Peyer's patch (tissue), 4 donors: ENCODE results near the gene ZNF613. TPM values are rescaled to one million over a fixed set of nuclear protein-coding genes. Genes with fewer than 3 reads are reported as not detected.
"Not testable (repeated sequence)": the region's sequence is repeated elsewhere in the genome, so short reads cannot be mapped to it uniquely, and the experiment has no call there.

ENCODE experiments used
- DNase-seq, 3 donors: peaks; one replicate each; pipeline ENCODE4 v3.0.0-alpha.2; 2017 to 2019
- H3K27ac ChIP-seq, 4 donors: fragments of 200-600 bp; sonication (generic); one replicate each; pipeline ENCODE4 v1.5.1; 2016 to 2019
- H3K27me3 ChIP-seq, 2 donors: fragments of 200-600 bp; sonication (generic); one replicate each; pipeline ENCODE4 v1.5.1; 2019
- H3K36me3 ChIP-seq, 3 donors: fragments of 200-600 bp; sonication (generic); one replicate each; pipeline ENCODE4 v1.5.1; 2016 to 2019
- H3K4me1 ChIP-seq, 4 donors: fragments of 200-600 bp; sonication (generic); one replicate each; pipeline ENCODE4 v1.5.1; 2016 to 2019
- H3K4me3 ChIP-seq, 4 donors: fragments of 200-600 bp; sonication (generic); 1 replicate in 3 of 4; 2 replicates in 1 of 4; pipeline ENCODE4 v1.5.1; 2016 to 2019; ENCODE audit warnings: mild to moderate bottlenecking in 1 of 4
- H3K9me3 ChIP-seq, 4 donors: fragments of 200-600 bp; sonication (generic); one replicate each; pipeline ENCODE4 v1.5.1; 2016 to 2019; ENCODE audit warnings: mild to moderate bottlenecking in 1 of 4
- POLR2A ChIP-seq, 2 donors: fragments of 450-650 bp; IDR thresholded peaks; one replicate each; pipeline ENCODE4 v1.5.1; 2017; ENCODE audit warnings: antibody characterized with exemption in 2 of 2, mild to moderate bottlenecking in 2 of 2, moderate library complexity in 2 of 2
- total RNA-seq, 4 donors: library from RNA; depleted of rRNA; stranded (reverse); fragments of >200 nt; gene quantifications; one replicate each; pipeline ENCODE4 v1.1.0, GENCODE V29; 2016
- TF ChIP-seq, protein P1 (sequence below), 6 experiments: fragments of 450-650 bp in 4 of 6; fragments of 200-600 bp in 2 of 6; sonication (generic) in 1 of 6; IDR thresholded peaks; one replicate each; pipeline ENCODE4 v1.5.1; 2017 to 2019; ENCODE audit warnings: antibody characterized with exemption in 6 of 6, mild to moderate bottlenecking in 3 of 6, moderate library complexity in 1 of 6

ZNF613 gene
- total RNA-seq, 4 donors from 2014 or later = 2.4 to 9.8 (median 6.0) TPM

DNA sequence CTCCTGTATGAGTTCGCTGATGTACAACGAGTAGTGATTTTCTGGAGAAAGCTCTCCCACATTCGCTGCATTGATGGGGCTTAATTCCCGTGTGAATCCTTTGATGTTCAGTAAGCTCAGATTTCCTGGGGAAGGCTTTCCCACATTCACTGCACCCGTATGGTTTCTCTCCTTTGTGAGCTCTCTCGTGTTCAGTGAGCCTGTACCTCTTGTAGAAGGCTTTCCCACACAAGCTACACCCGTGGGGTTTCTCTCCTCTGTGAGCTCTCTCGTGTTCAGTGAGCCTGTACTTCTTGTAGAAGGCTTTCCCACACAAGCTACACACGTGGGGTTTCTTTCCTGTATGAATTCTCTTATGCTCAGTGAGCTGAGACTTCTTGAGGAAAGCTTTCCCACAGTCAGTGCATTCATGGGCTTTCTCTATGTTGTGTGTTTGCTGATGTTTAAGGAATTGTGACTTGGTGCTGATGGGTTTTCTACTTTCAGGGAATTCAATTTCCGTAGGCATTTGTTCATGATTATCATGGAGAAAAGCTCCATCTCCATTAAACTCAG is 36.0 kb upstream of the ZNF613 start:
- Histone ChIP-seq H3K4me1 (peaks cover 0 to 11% (median 0%) of the 10 kb centered on the region in 4 donors), H3K27me3 (no peaks in the 10 kb centered on the region), H3K4me3 (no peak overlapping the region), H3K36me3 (peaks cover 0 to 68% (median 4%) of the 10 kb centered on the region in 3 donors), H3K9me3 (peaks cover 0 to 89% (median 45%) of the 10 kb centered on the region in 4 donors), H3K27ac (no peak overlapping the region)
- TF ChIP-seq POLR2A (IDR thresholded peaks at IDR 0.05) = no peak
- TF ChIP-seq, protein P1, sequence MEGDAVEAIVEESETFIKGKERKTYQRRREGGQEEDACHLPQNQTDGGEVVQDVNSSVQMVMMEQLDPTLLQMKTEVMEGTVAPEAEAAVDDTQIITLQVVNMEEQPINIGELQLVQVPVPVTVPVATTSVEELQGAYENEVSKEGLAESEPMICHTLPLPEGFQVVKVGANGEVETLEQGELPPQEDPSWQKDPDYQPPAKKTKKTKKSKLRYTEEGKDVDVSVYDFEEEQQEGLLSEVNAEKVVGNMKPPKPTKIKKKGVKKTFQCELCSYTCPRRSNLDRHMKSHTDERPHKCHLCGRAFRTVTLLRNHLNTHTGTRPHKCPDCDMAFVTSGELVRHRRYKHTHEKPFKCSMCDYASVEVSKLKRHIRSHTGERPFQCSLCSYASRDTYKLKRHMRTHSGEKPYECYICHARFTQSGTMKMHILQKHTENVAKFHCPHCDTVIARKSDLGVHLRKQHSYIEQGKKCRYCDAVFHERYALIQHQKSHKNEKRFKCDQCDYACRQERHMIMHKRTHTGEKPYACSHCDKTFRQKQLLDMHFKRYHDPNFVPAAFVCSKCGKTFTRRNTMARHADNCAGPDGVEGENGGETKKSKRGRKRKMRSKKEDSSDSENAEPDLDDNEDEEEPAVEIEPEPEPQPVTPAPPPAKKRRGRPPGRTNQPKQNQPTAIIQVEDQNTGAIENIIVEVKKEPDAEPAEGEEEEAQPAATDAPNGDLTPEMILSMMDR (IDR thresholded peaks at IDR 0.05) = no peak
- DNase-seq = no peak

- H3K4me3 ChIP-seq = no peak overlapping the region
- peaks cover 0 to 52% (median 4%) of the 10 kb centered on the region in 4 donors for H3K9me3 ChIP-seq
- DNase-seq = no peak
- no peak overlapping the region for H3K27ac ChIP-seq
- peaks cover 0 to 37% (median 8%) of the 10 kb centered on the region in 3 donors for H3K36me3 ChIP-seq
- H3K4me1 ChIP-seq = peaks cover 0 to 7% (median 6%) of the 10 kb centered on the region in 4 donors
- TF ChIP-seq, protein P1 (IDR thresholded peaks at IDR 0.05) = no peak
- no peak for TF ChIP-seq POLR2A (IDR thresholded peaks at IDR 0.05)
- H3K27me3 ChIP-seq = no peaks in the 10 kb centered on the region
Measured at GRCh38 chr19:51901860-51902259, 25.4 kb upstream of the ZNF613 start.

DNA sequence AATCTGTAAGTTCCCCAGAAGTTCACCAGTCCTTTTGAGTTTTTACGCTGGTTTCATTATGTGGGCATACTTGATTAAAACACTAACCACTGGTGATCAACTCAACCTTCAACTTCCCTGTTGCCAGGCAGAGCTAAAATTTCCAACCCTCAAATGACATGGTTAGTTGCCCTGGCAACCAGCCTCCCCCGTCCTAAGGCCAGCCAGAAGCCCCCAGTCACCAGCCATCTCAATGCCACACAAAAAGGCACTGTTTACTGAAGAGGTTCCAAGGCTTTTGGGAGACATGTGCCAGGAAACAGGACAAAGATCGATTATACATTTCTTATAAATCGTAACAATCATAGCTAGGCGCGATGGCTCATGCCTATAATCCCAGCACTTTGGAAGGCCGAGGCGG is 24.1 kb upstream of the ZNF613 start:
- no peak overlapping the region for H3K27ac ChIP-seq

GRCh38 chr19:51904331-51905165 is 22.7 kb upstream of the ZNF613 start, which contains the start of gene ZNF649:
Gene ZNF649, minus strand, starts transcription at chr19:51905017. Its CDS starts 4,910 bp downstream, at chr19:51900107.
- peaks cover 0 to 34% (median 4%) of the 10 kb centered on the region in 4 donors for H3K9me3 ChIP-seq
- TF ChIP-seq POLR2A (IDR thresholded peaks at IDR 0.05) = no peak
- TF ChIP-seq, protein P1 (IDR thresholded peaks at IDR 0.05) = no peak

More for the DNA sequence above, 24.1 kb upstream of the ZNF613 start:
- Histone ChIP-seq H3K9me3 (peaks cover 0 to 43% (median 4%) of the 10 kb centered on the region in 4 donors), H3K4me1 (peaks cover 0 to 7% (median 6%) of the 10 kb centered on the region in 4 donors), H3K36me3 (peaks cover 0 to 24% (median 8%) of the 10 kb centered on the region in 3 donors), H3K27me3 (no peaks in the 10 kb centered on the region), H3K4me3 (peak overlapping the region in 1 of 4 donors; percentile 67)
- TF ChIP-seq POLR2A (IDR thresholded peaks at IDR 0.05) = no peak
- TF ChIP-seq, protein P1 (IDR thresholded peaks at IDR 0.05) = no peak
- DNase-seq = no peak

DNA sequence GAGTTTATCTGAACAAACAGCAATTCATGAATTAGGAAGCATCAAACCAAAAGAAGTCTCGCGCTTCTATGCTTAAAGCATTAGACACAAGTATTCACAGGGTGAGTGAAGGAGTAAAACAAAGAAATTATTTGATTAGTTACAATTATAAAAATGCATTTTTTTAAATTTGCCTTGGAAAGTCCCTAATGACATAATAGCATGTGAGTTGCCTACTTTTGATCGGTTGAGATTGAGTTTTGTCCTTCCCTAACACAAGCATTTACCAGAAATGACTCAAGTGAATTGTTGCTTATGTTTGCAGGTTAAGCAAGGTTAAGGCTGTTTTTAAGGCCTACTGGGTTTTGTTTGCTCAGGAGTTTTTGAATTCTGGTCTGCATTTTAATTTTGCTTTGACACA is 22.1 kb upstream of the ZNF613 start:
- Histone ChIP-seq H3K36me3 (peaks cover 0 to 4% (median 0%) of the 10 kb centered on the region in 3 donors), H3K4me3 (peak overlapping the region in 1 of 4 donors; percentile 76), H3K27me3 (no peaks in the 10 kb centered on the region), H3K27ac (no peak overlapping the region), H3K4me1 (peaks cover 0 to 7% (median 6%) of the 10 kb centered on the region in 4 donors), H3K9me3 (peaks cover 0 to 28% (median 4%) of the 10 kb centered on the region in 4 donors)
- no peak for DNase-seq
- TF ChIP-seq POLR2A (IDR thresholded peaks at IDR 0.05) = no peak
- TF ChIP-seq, protein P1 (IDR thresholded peaks at IDR 0.05) = no peak

More at GRCh38 chr19:51904331-51905165, 22.7 kb upstream of the ZNF613 start, which contains the start of gene ZNF649:
- Histone ChIP-seq H3K4me1 (peaks cover 0 to 7% (median 6%) of the 10 kb centered on the region in 4 donors), H3K36me3 (peaks cover 0 to 10% (median 5%) of the 10 kb centered on the region in 3 donors), H3K4me3 (peak within 1 kb of the TSS; percentile 50 to 92 (median 72)), H3K27me3 (no peaks in the 10 kb centered on the region), H3K27ac (peak within 1 kb of the TSS; percentile 59 to 79 (median 78))
- peak; percentile 76 to 90 (median 84) for DNase-seq

GRCh38 chr19:51905639-51906038 is 21.6 kb upstream of the ZNF613 start:
- H3K4me3 ChIP-seq = not testable (repeated sequence)
- peaks cover 0 to 23% (median 4%) of the 10 kb centered on the region in 4 donors for H3K9me3 ChIP-seq

DNA sequence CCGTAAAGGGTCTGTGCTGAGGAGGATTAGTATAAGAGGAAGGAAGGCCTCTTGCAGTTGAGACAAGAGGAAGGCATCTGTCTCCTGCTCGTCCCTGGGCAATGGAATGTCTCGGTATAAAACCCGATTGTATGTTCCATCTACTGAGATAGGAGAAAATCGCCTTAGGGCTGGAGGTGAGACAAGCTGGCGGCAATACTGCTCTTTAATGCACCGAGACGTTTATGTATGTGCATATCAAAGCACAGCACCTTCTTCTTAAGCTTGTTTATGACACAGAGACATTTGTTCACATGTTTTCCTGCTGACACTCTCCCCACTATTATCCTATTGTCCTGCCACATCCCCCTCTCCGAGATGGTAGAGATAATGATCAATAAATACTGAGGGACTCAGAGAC is 21.2 kb upstream of the ZNF613 start:
- H3K9me3 ChIP-seq = peaks cover 0 to 20% (median 2%) of the 10 kb centered on the region in 4 donors
- DNase-seq = not testable (repeated sequence)

More at GRCh38 chr19:51905639-51906038, 21.6 kb upstream of the ZNF613 start:
- H3K36me3 ChIP-seq, DNase-seq, H3K27me3 ChIP-seq, H3K4me1 ChIP-seq, H3K27ac ChIP-seq: not testable (repeated sequence)

DNA sequence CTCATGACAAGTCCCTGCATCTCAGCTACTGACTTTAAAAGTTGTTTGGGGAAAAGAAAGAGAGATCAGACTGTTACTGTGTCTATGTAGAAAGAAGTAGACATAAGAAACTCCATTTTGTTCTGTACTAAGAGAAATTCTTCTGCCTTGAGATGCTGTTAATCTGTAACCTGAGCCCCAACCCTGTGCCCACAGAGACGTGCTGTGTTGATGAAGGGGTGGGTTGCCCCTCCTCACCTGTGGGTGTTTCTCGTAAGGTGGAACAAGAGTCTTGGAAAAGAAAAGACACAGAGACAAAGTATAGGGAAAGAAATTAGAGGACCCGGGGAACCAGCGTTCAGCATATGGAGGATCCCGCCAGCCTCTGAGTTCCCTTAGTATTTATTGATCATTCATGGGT is 19.3 kb upstream of the ZNF613 start:
- H3K36me3 ChIP-seq, H3K27me3 ChIP-seq, H3K4me3 ChIP-seq, H3K4me1 ChIP-seq, H3K27ac ChIP-seq, DNase-seq, H3K9me3 ChIP-seq: not testable (repeated sequence)

More for the DNA sequence above, 21.2 kb upstream of the ZNF613 start:
- H3K36me3 ChIP-seq, H3K27ac ChIP-seq, H3K4me3 ChIP-seq, H3K4me1 ChIP-seq, H3K27me3 ChIP-seq: not testable (repeated sequence)
